Spinal cord (tissue), 10 donors: ENCODE measurements around the gene GGT1. TPM values are rescaled to one million over a fixed set of nuclear protein-coding genes. Genes with fewer than 3 reads are reported as not detected.
"Not testable (repeated sequence)": the region's sequence is repeated elsewhere in the genome, so short reads cannot be mapped to it uniquely, and the experiment has no call there.

Experiments used
- DNase-seq, 6 donors: peaks; one replicate each; pipeline versions ENCODE4 v3.0.0 to v3.0.0-alpha.2; 2013 to 2015; ENCODE audit warnings: low spot score in 6 of 6, low read depth in 4 of 6
- H3K27ac ChIP-seq: one replicate; pipeline ENCODE4 v1.5.1; 2013; ENCODE audit warnings: low read depth, low read length, control low read depth
- H3K27me3 ChIP-seq: one replicate; pipeline ENCODE4 v1.6.1; 2013; ENCODE audit warnings: low read length; ENCODE audit not compliant: control insufficient read depth, insufficient read depth
- H3K36me3 ChIP-seq: one replicate; pipeline ENCODE4 v1.6.1; 2013; ENCODE audit warnings: low read length; ENCODE audit not compliant: control insufficient read depth, insufficient read depth
- H3K4me1 ChIP-seq: one replicate; pipeline ENCODE4 v1.6.1; 2013; ENCODE audit warnings: low read length; ENCODE audit not compliant: control insufficient read depth, insufficient read depth
- H3K4me3 ChIP-seq: one replicate; pipeline ENCODE4 v1.5.1; 2013; ENCODE audit warnings: low read depth, low read length, control low read depth
- H3K9me3 ChIP-seq: one replicate; pipeline ENCODE4 v1.6.1; 2013; ENCODE audit warnings: low read length; ENCODE audit not compliant: control insufficient read depth, insufficient read depth
- WGBS: methylation state at CpG from one replicate; pipeline ENCODE4 v1.1.5; 2013; ENCODE audit warnings: missing lambda C conversion rate; ENCODE audit not compliant: insufficient coverage; 5-methylcytosine and 5-hydroxymethylcytosine counted together
- polyA plus RNA-seq, 2 donors: library from polyadenylated mRNA; unstranded; fragments of 120-200 nt; gene quantifications; one replicate each; pipeline ENCODE4 v1.2.1, GENCODE V29; 2013; ENCODE audit not compliant: insufficient read length in 2 of 2
- total RNA-seq, 2 donors: library from RNA; depleted of rRNA in 1 of 2; stranded (reverse); fragments of 120-200 nt in 1 of 2; fragments of >200 nt in 1 of 2; gene quantifications; one replicate each; pipeline versions ENCODE4 v1.2.3 to v1.2.4, GENCODE V29; 2013 to 2014
- donor health status: healthy.

GGT1 gene
- total and polyA plus RNA-seq, 4 donors = 2.3 to 7.3 (median 4.8) TPM

- H3K27ac ChIP-seq, H3K4me1 ChIP-seq, DNase-seq, H3K27me3 ChIP-seq, H3K9me3 ChIP-seq, H3K36me3 ChIP-seq, H3K4me3 ChIP-seq: not testable (repeated sequence)
- WGBS = 17% methylated on average over 2 of the region's 3 CpGs
These were observed 62.4 kb downstream of the GGT1 start for GRCh38 chr22:24665395-24665794.

- not testable (repeated sequence) for H3K4me3 ChIP-seq, H3K36me3 ChIP-seq, H3K4me1 ChIP-seq, H3K27me3 ChIP-seq, H3K27ac ChIP-seq, DNase-seq, H3K9me3 ChIP-seq
- WGBS = no CpG with 5 or more reads among the region's 10 CpGs
These were observed 64.9 kb downstream of the GGT1 start for GRCh38 chr22:24667904-24668303.

- DNase-seq, H3K27me3 ChIP-seq: not testable (repeated sequence)
- WGBS = no CpG with 5 or more reads among the region's 2 CpGs
These were observed 69.5 kb downstream of the GGT1 start for GRCh38 chr22:24672532-24672931.

More at GRCh38 chr22:24672532-24672931, 69.5 kb downstream of the GGT1 start:
- not testable (repeated sequence) for H3K4me3 ChIP-seq, H3K27ac ChIP-seq, H3K36me3 ChIP-seq, H3K4me1 ChIP-seq, H3K9me3 ChIP-seq

Other genes with a start within 250 kb of the GGT1 start
- gene ADORA2A, start 175.6 kb upstream of the GGT1 start, total RNA-seq = 10 to 100 TPM in 1 of 2 donors, 1 to 10 TPM in 1; 9.6 to 18.8 TPM
- 10 to 100 TPM; 20.9 TPM for gene ADORA2A, start 175.6 kb upstream of the GGT1 start, polyA plus RNA-seq
- 1 to 10 TPM in 1 of 2 donors, under 1 TPM in 1; 0.69 to 2.2 TPM for gene UPB1, start 107.9 kb upstream of the GGT1 start, total RNA-seq
- 1 to 10 TPM in 1 of 2 donors, under 1 TPM in 1; 0.57 to 1.5 TPM for gene UPB1, start 107.9 kb upstream of the GGT1 start, polyA plus RNA-seq
- gene GUCD1, start 48.1 kb upstream of the GGT1 start, total RNA-seq = 10 to 100 TPM; 53.1 to 75.1 TPM
- 10 to 100 TPM; 51.7 to 62.9 TPM for gene GUCD1, start 48.1 kb upstream of the GGT1 start, polyA plus RNA-seq
- 100 to 1,000 TPM; 129 TPM for gene SNRPD3, start 47.2 kb upstream of the GGT1 start, total RNA-seq
- gene SNRPD3, start 47.2 kb upstream of the GGT1 start, polyA plus RNA-seq = 100 to 1,000 TPM; 107 to 130 TPM
- 10 to 100 TPM in 1 of 2 donors, 1 to 10 TPM in 1; 6.3 to 24.8 TPM for gene LRRC75B, start 10.1 kb upstream of the GGT1 start, total RNA-seq
- gene LRRC75B, start 10.1 kb upstream of the GGT1 start, polyA plus RNA-seq = 10 to 100 TPM; 32.0 to 38.7 TPM
- gene PIWIL3, start 171.5 kb downstream of the GGT1 start, total RNA-seq = under 1 TPM in 1 of 2 donors, not detected in 1; 0.10 TPM
- gene PIWIL3, start 171.5 kb downstream of the GGT1 start, polyA plus RNA-seq = under 1 TPM in 1 of 2 donors, not detected in 1; 0.05 TPM
- 10 to 100 TPM in 1 of 2 donors, 1 to 10 TPM in 1; 6.3 to 11.4 TPM for gene SGSM1, start 203.0 kb downstream of the GGT1 start, total RNA-seq
- 10 to 100 TPM; 15.5 to 20.0 TPM for gene SGSM1, start 203.0 kb downstream of the GGT1 start, polyA plus RNA-seq